Measurements from ENCODE around the gene PHKG2. TPM values are rescaled to one million over a fixed set of nuclear protein-coding genes. Genes with fewer than 3 reads are reported as not detected.
A peak's percentile ranks its signal among the peaks of the same experiment; 100 is the strongest.

Gene PHKG2
- total and polyA plus RNA-seq, 10 donors, result 28.5 to 51.6 (median 34.5) TPM

DNA sequence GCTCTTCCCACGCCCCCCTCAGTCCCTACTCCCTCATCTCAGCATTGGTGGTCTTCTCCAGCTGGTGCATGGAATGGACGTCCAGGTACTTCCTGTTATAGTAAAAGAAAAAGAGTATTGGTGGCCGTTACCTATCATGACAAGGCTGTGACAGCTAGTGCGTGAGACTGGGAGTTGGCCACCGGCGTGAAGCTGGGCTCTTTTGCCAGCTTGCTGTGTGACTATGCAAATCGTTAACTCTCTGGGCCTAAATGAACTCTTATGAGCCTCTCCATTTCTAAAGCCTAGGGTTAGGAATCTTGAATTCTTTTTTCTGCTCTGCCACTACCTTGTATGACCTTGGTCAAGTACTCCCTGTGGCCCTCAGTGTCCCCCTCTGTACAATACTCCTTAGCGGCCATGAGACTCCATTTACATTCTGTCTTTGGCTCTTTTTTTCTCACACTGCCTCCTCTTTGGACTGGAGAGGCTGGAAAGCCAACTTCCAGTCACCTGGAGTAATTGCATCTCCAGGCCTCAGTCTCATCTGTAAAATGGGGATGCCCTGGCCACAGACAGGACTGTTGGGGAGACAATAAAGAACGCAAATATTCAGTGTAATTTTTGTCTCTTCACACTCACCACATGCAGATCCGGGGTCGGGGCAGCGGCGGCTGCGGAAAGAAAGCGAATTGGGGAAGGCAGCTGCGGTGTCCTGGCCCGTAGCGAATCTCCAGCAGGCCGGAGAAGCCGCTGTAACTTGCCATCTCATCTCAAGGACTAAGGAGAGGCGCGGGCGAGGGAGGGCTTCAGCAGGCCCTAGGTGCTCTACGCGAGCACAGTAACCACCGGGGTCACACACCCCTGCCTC is 12.6 kb downstream of the PHKG2 start:
- Histone ChIP-seq H3K4me1 (peaks cover 25 to 66% (median 51%) of the 10 kb centered on the region in 6 donors), H3K36me3 (peaks cover 0 to 61% (median 38%) of the 10 kb centered on the region in 6 donors), H3K27ac (peak overlapping the region in 5 of 8 donors; percentile 85 to 95 (median 94)), H3K9me3 (no peaks in the 10 kb centered on the region), H3K4me3 (peak overlapping the region; percentile 74 to 99 (median 96)), H3K27me3 (replicated peaks in 1 of 7) (no peaks in the 10 kb centered on the region)
- no peak for DNase-seq
- 23 to 29% (median 26%) methylated on average over 22 to 26 of the region's 26 CpGs for WGBS, 5 donors
- TF ChIP-seq POLR2AphosphoS5 (IDR thresholded peaks at IDR 0.05), result peak in 1 of 3 donors; percentile 18
- no peak for TF ChIP-seq CTCF (IDR thresholded peaks at IDR 0.05 in 8 of 11, conservative IDR thresholded peaks at IDR 0.05 in 3 of 11)
- no peak for TF ChIP-seq POLR2A (IDR thresholded peaks at IDR 0.05)
- intact Hi-C loops (cut with DNase I; ENCODE audit: low total_unique reads), result no loop called here

- peaks cover 0 to 61% (median 41%) of the 10 kb centered on the region in 6 donors for H3K36me3 ChIP-seq
- no peaks in the 10 kb centered on the region for H3K9me3 ChIP-seq
- DNase-seq, result peak; percentile 85
- peak overlapping the region; percentile 74 to 99 (median 96) for H3K4me3 ChIP-seq
- no peak for TF ChIP-seq CTCF (IDR thresholded peaks at IDR 0.05 in 8 of 11, conservative IDR thresholded peaks at IDR 0.05 in 3 of 11)
- no peaks in the 10 kb centered on the region for H3K27me3 ChIP-seq (replicated peaks in 1 of 7)
- 0 to 1% (median 0%) methylated on average over 8 to 64 of the region's 64 CpGs for WGBS, 5 donors
- H3K27ac ChIP-seq, result peak overlapping the region in 7 of 8 donors; percentile 83 to 95 (median 93)
- intact Hi-C loops (cut with DNase I; ENCODE audit: low total_unique reads), result no loop called here
- H3K4me1 ChIP-seq, result peaks cover 25 to 68% (median 52%) of the 10 kb centered on the region in 6 donors
Observed at GRCh38 chr16:30761427-30761927, 13.3 kb downstream of the PHKG2 start.

GRCh38 chr16:30761928-30762902 is 14.0 kb downstream of the PHKG2 start, which contains the start of the genes CFAP119 and RNF40:
Gene CFAP119 (minus strand): TSS chr16:30762062. CDS start chr16:30761748, 314 bp downstream.
Gene RNF40 (plus strand): TSS chr16:30762322. CDS start chr16:30762546, 224 bp downstream.
- peak; percentile 96 for DNase-seq
- Histone ChIP-seq H3K4me3 (peak within 1 kb of the TSS; percentile 74 to 99 (median 96)), H3K36me3 (peaks cover 0 to 61% (median 42%) of the 10 kb centered on the region in 6 donors), H3K9me3 (no peaks in the 10 kb centered on the region), H3K27ac (peak within 1 kb of the TSS; percentile 83 to 95 (median 92)), H3K4me1 (peaks cover 25 to 75% (median 56%) of the 10 kb centered on the region in 6 donors), H3K27me3 (replicated peaks in 1 of 7) (no peaks in the 10 kb centered on the region)
- 1 to 2% (median 1%) methylated on average over 28 to 60 of the region's 60 CpGs for WGBS, 5 donors
- intact Hi-C loops (cut with DNase I; ENCODE audit: low total_unique reads), result no loop called here
- TF ChIP-seq POLR2AphosphoS5 (IDR thresholded peaks at IDR 0.05) (peak; percentile 93 to 95 (median 94)), POLR2A (IDR thresholded peaks at IDR 0.05) (peak in 2 of 3 donors; percentile 33 to 47), CTCF (IDR thresholded peaks at IDR 0.05 in 8 of 11, conservative IDR thresholded peaks at IDR 0.05 in 3 of 11) (peak in 4 of 11 experiments; percentile 6 to 28 (median 23))

Measured in spleen (tissue), 11 donors.